Stimulated activated CD8-positive, alpha-beta memory T cell treated with anti-CD3 and anti-CD28 coated beads, Interleukin-15, amount 100 ng/mL, for 24 hours (primary cell): Measurements from ENCODE around the gene SIK2.
"Not testable (repeated sequence)": the region's sequence is repeated elsewhere in the genome, so short reads cannot be mapped to it uniquely, and the experiment has no call there.

Experiments used
- DNase-seq: peaks from one replicate; pipeline ENCODE4 v3.0.0-alpha.2; 2020; ENCODE audit warnings: low read depth

Gene SIK2

DNA sequence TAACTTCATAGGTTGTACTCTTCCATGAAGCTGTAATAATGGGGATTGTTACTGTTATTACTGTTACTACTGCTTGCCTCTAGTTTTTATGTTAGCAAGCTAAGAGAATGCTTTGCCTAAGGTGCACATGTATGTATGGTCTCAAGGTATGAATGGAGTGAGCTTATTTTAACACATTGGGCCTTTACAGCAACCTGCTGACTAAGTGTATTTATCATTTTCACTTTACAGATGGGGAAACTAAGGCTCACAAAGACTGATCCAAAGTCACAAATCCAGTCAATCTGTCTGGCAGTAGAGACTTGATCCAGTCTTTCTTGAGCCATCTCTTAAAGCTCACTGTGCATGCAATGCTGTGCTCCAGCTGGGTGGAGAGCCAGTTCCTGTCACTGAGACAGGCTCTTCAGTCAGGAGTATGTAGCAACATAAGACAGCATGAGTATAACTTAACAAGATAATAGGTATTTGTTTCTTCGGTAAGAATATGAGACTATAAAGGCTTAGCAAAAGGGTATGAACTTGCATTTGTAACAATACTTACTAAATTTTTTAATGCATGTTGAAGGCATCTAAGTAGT, 97.4 kb downstream of the SIK2 start:
- DNase-seq, result no peak

DNA sequence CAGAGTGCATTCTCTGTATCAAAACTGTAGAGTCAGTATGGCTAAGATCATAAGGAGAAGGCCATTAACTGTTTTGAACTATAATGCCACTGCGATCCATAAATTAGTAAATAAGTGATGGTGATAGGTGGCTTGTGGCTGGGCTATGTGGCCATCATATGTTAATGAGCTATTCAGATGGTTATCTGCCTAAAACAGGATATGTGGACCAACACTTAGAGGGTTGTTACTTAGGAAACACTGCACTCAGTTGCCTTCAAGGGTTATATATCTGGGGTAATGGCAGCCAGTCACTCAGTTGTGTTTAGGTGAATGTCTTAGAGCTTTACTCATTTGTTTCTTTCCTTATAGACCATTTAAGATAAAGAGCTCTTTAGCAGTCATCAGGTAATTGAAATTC, 97.9 kb downstream of the SIK2 start:
- DNase-seq, result no peak

DNA sequence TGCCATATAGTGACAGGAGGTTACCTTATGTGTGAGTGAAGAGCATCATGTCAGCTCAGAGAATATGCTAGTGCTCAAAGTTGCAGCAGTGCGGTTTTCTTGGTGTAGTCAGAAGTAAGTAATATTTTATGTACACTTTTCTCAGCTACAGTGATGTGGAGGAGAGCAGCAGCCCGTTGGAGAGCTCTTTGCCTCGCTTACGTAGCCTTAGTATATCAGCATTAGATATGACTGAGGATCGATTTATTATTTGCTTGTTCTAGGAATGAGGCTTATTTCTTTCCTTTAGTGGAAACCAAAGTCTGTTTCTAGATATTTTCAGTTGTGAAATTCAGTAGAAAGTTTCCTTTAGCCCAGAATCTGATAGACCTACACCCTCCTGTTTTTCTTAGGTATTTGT, 100.4 kb downstream of the SIK2 start:
- no peak for DNase-seq

DNA sequence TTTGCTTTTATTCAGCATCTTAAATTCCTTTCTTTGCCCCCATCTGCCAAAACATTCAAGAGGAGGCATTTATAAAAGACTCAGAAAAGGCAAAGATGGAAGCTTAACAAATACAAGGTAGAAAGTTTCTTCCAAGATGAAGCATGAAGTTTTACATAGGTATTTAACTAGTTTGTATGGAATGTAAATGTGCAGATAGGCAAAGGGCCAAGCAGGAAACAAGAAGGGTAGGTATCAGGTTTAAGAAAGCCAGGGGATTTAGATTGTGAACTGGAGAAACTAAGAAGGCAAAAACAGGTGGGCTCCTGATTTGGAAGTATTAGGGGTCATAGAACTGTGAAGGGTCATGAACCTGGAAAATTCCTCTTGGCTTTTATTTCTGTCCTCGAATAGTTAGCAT, 101.3 kb downstream of the SIK2 start:
- no peak for DNase-seq

DNA sequence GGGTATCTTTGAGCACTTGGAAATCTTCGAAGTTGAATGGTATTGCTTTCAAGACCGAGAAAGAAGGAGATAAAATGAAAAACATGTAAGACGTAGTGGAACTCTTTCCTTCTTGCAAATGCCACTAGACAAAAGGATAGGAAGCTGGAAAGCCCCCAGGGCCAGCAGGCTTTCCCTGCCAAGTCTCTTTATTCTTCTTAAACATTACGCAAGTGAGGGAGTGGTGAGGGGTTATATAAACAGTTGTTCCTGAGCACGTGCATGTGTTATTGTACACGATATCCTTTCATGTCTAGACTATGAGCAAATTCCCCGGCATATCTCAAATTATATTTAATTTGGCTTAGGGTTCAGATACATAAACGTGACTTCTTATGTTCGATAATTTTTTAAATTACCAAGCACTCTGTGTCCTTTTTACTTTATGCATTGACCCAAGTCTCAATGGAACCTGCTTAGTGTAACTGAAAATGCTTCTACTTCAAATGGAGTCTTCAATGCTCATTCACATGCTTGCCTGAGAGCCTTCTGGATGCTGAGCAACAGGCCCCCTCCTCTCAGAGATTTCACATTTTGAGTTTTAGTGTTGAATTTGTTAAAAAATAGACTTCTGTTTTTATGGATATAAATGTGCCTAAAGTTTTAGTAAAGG, 104.9 kb downstream of the SIK2 start:
- DNase-seq, result no peak

DNA sequence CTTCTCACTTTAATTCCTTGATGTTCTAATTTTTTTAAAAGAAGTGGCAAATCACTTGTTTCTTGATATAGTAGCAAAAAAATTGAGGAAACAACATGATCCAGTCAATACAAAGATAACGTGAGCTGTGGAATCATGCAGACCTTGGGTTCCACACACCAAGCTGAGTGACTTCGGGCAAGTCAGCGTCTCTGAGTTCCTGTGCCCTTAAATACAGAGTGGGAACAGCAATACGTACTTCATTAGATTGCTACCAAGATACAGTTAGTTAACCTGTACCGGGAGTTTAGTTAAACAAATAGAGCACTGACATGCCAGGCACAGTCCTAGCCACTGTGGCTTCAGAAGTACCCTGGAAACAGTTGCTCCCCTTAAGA, 105.4 kb downstream of the SIK2 start:
- no peak for DNase-seq

DNA sequence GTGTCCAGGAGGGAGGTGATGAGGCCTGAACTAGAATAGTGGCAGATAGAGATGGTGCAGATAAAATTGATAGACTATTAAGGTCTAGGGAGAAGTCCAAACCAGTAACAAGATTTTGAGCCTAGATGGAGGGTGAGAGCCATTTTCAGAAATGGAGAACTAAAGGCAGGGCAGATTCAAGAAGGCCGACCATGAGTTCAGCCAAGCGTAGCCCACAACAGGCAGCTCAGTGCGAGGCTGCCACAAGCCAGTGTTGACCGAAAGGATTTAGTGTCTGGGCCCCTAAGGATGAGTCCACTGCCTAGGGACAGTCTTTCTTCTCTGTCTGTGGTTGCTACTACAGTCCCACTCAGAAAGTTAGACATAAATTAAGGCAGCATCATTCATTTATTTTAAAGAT, 112.3 kb downstream of the SIK2 start:
- DNase-seq, result no peak

DNA sequence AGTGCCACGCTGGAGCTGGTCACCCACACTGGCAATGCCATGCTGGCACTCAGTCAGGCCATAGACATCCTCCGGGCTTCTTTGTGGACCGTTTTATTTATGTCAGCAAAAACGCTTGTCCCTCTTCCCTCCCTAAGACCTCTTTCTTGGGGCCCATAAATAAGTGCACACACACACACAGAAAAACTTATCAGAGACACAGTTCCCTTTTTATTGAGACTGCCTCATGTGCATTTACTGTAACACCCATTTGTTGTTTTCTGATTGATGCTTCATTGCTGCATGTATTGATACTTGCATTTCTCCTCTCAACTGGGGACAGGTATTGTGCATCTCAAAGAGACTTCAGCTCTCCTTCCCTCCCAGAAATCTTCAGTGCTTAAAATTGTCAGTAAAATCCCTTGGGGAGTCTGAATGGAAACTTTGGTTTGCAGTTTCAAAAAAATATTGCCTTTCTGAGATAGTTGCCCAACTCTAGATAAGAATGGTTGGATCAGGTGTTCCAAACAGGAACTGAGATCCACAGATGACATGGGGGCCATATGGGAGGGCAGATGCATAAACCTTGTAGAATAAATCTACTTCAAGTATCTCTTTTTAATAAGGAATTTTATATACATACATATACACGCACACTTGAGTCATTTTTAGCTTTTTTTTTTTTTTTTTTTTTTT, 113.0 kb downstream of the SIK2 start:
- no peak for DNase-seq

DNA sequence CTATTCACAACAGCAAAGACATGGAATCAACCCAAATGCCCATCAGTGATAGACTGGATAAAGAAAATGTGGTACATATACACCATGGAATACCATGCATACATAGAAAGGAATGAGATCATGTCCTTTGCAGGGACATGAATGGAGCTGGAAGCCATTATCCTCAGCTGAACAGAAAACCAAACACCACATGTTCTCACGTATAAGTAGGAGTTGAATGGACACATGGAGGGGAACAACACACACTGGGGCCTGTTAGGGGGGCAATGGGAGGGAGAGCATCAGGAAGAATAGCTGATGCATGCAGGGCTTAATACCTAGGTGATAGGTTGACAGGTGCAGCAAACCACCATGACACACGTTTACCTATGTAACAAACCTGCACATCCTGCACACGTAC, 115.4 kb downstream of the SIK2 start:
- not testable (repeated sequence) for DNase-seq

DNA sequence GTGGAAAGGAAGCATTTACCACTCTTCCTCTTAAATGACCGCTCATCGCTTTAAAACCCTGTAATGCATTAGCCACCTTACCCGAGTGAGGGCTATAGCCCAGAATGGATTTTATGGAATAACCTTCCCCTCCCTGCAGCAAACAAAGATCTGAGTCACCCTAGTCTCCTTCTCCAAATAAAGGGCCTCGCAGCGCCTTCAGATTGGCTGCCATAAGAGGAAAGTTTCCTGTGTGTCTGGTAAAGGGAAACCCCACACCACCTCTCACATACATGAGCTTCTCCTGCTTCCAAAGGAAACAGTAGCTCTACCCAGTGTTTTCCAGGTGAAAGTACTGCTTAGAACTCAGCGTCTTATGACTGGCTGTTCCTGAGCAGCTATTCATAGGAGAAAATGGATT, 116.2 kb downstream of the SIK2 start:
- DNase-seq, result no peak

DNA sequence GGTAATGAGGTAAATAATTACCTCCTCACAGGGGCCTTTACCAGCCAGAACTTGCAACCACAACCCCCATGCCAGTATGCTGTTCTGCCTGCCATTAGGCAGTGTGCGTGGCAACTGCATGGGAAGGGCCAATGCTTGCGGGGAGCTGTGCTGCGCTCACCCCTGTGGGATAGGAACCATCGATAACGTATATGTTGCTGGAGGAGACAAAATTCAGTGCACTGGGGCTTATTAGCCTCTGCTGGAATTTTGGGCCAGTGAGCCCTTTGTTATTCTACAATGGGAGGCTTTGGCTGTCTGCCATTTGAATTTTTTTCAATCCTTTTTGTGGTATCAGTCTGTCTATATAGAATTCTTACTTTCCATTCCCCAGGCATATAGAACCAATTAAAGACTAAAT, 116.6 kb downstream of the SIK2 start:
- no peak for DNase-seq

DNA sequence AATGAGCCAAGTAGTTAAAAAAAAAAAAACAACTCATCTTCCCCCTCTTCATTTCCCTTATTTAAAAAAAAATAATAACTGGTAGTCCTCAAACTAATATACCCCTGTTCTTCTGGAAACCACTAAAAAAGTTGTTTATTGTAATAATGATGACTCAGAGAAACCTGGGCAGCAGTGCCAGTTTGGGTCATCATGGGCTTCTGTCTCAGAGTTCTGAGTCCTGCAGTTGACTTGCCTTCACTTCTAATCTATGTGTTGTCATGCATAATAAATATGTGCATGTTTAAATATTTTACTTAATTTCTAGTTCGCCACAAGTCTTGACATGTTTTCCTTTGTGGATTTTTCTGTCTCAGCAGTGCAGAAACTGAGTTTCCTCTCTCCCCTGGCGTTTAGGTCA, 117.1 kb downstream of the SIK2 start:
- DNase-seq, result no peak

DNA sequence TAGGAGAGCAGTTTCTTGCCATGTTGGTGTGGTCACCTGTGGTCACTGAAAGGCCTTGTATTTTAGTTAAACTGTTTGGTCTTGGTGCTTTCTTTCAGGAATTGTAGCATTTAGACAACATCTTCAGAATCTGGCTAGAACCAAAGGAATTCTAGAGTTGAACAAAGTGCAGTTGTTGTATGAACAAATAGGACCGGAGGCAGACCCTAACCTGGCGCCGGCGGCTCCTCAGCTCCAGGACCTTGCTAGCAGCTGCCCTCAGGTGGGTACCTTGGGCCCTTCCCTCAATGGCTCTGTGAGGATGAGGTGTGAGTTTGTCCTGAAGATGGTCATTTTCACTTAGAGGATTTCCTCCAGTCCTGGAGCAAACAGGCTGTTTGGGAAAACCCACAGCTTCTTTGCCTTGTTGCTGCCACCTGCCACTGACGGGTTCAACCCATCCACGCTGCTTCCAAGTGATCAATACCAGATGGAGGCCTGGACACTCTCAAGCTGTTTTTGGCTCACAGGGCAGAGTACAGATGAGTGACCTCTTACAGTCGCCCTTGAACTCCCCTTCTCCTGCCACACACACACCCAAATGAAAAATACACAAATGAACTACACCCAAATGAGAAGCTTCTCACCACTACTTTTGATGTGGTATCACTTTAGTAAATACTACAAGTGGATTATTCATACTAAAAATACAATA, 118.7 kb downstream of the SIK2 start:
- no peak for DNase-seq

DNA sequence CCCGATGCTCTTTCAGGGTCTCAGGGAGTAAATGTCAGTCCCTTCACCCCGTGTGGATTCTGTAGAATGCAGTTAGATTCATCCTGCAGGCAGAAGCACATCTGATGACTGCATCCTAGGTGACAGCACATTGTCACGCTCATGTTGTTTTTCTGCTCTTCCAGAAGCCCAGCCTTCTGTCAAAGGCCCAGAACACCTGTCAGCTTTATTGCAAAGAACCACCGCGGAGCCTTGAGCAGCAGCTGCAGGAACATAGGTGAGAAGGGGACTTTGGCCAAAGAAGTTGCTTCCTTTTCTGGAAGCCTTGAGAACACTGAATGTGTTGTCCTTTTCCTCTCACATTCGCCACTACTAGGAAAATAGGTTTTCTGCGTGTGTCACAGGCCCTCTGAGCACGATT, 120.3 kb downstream of the SIK2 start:
- no peak for DNase-seq

DNA sequence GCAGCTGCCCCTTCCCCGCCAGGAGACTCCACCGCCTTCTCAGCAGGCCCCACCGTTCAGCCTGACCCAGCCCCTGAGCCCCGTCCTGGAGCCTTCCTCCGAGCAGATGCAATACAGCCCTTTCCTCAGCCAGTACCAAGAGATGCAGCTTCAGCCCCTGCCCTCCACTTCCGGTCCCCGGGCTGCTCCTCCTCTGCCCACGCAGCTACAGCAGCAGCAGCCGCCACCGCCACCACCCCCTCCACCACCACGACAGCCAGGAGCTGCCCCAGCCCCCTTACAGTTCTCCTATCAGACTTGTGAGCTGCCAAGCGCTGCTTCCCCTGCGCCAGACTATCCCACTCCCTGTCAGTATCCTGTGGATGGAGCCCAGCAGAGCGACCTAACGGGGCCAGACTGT, 121.3 kb downstream of the SIK2 start:
- DNase-seq, result no peak

DNA sequence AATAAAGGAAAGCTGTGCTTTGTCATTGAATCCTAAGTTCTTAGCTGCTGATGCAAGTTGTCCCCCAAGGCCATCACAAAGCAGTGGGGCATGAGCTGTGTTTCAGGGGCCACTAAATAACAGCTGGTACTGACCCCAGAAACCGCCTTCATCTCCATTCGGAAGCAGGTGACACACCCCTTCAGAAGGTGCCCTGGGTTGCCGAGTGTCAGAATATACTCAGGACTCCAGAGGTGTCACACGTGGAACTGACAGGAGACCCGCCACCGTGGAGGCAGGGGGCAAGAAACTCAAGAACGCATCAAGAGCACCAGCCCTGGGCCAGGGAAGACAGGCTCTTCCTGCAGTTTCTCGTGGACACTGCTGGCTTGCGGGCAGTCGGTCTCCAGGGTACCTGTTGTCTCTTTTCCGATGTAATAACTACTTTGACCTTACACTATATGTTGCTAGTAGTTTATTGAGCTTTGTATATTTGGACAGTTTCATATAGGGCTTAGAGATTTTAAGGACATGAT, 122.4 kb downstream of the SIK2 start:
- DNase-seq, result no peak

DNA sequence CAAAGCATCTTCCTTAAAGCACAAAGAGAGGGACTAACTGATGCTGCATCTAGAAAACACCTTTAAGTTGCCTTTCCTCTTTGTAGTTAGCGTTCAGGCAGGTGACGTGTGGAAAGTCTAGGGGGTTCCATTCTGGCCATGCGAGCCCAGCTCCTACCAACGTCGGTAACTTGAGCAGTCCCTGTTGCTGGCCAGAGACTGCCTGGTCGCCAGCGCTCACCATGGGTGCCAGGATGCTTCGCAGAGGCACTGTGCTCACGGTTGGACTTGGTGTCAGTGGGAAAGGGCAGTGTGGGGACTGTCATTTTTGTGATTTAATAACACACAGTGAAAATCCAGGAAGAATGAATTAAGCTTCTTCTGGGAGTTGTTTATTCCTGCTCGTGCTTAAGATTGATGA, 123.4 kb downstream of the SIK2 start:
- no peak for DNase-seq

DNA sequence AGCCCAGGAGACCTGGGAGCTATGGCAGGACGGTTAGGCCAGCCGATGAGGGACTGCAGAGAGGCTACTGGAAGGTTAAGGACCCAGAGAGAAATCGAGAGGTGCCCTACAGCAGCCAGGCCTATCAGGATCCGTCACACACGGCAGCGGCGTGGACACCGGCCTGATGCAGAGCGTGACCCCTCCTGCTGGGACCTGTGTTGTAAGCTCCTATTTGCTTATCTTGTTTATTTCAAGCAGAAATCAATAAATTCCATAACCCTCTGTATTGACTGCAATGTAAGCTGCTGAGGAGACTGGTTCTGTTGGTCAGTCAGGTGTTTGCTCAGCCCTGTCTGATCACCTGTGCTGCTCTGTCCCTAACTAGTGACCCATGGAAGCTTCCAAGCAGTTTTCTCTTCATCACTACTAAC, 124.1 kb downstream of the SIK2 start:
- no peak for DNase-seq

DNA sequence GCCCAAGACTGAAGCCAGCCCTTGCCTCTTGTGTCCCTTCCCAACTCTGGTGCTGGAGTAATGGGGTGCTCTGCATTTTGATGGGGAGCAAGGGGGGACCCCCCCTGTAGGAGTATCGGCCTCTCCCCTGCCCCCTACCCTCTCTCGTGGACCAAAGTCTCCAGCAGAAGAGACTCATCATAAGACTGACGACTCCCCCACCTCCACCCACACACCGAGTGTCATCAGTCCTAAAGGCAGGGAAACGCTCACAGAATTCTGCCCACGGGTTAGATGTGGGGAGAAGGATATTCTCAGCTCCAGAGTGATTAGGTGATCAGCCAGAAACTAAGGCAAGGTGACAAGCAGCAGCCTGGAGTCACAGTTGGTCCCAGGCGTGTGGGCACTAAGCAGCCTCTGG, 125.2 kb downstream of the SIK2 start:
- DNase-seq, result no peak

DNA sequence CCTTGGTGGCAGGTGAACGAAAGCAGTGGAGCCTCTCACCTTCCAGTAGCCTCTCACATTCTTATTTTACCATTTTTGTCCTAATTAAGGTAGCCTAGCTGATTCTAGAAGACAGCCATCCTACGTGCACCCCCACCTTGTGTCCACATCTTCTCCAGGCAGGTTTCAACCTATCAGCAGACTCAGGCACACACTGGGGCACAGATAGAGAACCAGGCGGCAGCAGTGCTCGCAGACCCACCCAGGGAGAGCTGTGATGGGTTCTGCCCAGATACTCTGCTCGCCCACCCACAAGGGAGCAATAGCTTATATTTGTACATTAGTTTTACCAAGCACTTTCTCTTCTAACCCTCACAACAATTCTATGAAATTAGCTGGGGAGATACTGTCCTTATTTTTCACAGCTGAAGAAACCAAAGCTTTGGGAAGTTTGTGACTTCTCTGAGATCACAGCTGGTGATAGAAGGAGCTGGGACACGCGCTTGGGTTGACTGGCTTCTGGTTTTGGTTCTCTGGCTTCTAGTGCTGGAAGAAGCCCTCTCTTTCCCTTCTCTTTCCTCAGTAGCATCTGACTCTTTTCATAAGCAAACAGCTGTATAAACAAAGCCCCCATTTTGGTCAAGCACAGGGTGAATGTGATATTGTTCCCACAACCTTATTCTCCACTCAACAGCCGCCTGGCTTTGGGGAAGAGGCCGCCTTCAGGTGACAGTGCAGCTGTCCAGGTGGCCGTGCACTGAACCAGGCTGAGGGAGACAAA, 127.0 kb downstream of the SIK2 start:
- DNase-seq, result no peak

DNA sequence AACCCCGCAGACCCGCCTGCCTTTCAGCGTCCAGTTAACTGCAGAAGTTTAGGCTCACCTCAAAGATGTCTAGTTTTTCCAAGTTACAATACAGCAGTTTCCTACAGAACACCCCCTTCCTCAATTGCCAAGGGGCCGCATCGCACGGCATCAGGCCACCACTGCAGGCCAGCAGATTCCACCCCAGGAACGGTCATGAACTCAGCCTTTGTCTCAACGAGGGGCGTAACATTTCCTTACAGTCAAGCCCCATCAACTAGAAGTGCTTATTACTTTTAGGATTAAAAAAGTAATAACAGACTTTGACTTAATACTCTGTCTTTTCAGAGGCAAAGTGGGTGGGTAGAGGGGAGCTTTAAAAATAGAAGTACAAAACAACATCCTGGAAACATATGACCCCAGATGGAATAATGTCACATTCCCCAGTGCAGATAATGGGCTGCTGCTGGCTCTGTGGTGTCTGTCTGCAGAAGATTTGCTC, 127.6 kb downstream of the SIK2 start:
- DNase-seq, result no peak
